ENCODE data around the gene ARHGAP8.
"Not testable (repeated sequence)": the region's sequence is repeated elsewhere in the genome, so short reads cannot be mapped to it uniquely, and the experiment has no call there.

Gene ARHGAP8

DNA sequence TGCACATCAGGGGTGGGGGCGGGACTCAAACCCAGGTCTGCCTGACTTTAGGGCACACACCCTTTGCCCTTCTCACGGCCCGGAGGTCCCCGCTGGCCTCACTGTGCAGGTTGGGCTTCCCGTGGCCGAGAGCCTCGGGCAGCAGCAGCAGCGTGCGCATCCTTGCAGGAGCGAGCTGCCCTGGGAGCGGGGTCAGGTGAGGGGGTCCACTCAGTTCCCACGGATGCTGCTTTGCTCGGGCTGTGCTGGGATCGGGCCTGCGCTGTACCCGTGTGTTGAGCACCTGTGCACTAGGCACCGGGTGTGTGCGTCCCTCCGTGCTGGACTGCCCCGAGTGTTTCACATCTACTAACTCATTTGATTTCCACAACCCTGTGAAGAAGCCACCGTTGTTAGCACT, 25.2 kb upstream of the ARHGAP8 start:
- DNase-seq = no peak

DNA sequence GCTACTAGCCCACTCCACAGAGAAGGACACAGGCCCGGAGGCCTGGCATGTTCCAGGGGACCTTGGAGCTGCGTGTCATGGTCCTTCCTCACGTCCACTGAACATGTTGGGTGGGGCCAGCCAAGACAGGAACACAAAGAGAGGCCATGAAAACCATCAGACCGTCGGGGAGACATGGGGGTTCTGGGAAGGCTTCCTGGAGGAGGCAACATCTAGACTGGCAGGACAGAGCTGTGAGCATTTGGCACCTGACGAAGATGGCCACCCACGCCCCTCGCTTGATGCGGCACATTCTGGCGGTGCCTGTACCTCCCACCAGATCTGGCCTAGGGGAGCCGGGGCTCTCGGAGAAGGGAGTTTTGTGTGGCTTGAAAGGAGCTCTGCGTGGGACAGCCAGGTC, 24.7 kb upstream of the ARHGAP8 start:
- no peak for DNase-seq

DNA sequence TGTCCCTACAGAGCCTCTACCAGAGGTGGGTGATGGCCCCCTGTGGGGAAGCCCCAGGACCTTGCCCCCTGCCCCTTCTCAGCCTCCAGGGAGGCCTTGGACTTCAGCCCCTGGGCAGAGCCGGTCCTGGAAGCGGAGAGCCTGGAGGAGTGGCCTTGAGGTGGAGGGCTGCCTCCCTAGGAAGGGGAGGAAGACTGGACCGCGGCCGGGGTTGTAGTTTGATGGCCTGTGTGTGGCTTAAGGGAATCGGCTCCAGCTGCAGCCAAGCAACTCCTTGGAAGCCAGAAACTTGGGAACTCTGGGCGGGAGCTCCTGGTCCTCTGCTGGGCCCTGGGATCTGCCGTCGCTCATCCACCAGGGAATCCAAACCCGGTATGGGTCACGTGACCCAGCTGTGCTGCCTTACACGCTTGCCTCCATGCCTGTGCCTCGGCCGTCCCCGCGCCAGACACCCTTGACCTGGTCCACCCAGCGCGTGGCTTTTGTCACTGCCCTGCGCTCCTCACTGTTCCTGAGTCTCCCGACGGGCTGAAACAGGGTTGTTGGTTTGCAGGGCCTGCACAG, 23.5 kb upstream of the ARHGAP8 start:
- DNase-seq = no peak

DNA sequence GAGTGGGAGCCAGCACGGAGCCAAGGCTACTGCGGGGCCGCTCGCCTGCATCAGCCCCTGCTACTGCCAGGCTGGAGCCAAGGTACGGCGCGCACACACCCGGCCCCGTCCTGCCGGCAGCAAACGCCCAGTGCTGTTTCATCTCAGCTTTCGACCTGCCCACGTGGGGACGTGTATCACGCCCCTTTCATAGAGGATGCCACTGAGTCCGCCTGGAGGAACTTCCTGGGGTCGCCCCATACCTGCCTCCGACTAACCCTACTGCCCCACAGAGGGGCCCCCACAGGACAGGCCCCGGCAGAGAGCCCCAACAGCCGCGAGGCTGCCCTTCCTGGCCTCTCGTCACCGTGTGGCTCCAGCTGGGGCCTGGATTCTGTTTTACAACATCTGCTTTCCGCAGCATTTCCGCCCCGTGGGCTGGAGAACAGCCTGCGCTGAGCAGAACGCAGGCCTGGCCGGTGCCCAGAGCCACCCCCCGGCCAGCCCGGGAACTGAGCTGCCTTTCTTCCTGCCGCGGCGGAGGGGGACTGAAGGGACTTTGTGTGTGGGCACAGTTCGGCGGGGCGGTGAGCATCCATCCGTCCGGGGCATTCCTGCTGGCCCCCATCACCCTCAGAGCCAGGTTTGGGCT, 22.9 kb upstream of the ARHGAP8 start:
- no peak for DNase-seq

DNA sequence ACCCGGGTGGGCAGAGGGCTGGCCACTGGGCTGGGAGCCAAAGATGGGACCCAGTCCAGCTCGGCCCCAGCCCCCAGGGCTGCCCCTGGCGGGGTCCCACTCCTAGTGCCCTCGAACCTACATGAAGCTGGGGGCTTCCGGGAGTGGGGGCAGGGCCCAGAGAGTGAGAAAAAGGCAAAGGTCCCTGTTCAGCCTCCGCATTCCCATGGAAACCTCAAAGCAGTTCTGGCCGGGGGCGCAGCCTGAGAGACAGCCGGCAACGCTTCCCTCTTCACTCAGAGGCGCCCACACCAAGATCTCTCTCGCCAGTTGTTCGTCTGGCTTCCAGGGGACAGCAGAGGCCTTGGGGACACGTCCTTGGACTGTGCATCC, 22.4 kb upstream of the ARHGAP8 start:
- no peak for DNase-seq

DNA sequence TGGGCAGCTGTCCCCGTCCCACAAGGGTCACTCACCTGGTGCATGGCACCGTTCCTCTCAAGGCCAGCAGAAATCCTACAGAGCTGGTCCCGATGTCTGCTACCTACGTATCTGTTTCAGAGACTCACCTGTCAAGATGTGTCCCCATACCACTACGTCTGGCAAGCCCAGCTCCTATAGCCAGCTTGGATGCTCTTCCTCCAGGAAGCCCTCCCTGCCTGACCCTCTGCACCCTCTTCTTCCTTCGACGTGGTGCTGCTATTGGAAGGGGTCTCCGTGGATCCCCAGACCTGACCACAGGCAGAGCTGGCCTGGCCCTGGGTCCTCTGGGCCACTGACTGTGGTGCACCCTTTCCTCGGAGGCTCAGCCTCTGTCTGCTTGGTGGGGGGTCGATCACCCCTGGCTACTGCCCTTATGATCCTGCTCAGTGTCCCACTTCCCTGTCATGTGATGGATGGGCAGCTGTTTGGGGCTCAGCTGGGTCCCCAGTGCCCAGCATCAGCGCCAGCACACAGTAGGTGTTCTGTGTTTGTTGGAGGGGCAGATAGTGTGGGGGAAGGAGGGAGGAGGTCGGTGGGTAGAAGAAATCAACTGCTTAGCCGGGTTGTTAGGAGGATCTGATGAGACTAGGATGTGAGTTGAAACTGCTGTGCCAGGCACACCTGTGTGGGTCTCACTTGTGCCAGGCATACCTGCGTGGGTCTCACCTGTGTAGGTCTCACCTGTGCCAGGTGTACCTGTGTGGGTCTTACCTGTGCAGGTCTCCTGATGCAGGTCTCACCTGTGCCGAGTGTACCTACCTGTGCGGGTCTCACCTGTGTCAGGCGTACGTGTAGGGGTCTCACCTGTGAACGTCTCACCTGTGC, 21.7 kb upstream of the ARHGAP8 start:
- no peak for DNase-seq

DNA sequence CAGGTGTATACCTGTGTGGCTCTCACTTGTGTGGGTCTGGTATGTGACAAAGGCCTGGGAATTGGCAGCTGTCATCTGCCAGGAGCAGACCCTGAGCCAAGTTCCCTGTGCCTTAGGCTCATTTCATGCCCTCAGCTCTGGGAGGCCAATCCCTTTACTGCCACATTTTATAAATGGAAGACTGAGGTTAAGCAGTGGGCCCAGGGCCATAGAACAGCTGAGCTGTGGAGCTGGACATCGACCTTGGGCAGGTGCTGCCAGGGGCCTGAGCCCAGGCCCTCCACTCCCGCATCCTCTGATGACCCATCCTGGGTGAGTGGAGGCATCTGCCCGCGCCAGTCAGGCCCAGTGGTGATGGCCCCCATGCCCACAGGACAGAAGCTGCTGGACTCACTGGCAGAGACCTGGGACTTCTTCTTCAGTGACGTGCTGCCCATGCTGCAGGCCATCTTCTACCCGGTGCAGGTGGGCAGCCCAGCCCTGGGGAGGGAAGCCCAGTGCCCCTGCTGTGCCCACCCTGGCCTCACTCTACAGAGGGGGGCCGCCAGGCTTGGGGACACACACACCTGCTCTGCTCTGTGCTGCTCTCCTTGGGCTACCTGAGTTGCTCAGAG, 20.9 kb upstream of the ARHGAP8 start:
- no peak for DNase-seq

DNA sequence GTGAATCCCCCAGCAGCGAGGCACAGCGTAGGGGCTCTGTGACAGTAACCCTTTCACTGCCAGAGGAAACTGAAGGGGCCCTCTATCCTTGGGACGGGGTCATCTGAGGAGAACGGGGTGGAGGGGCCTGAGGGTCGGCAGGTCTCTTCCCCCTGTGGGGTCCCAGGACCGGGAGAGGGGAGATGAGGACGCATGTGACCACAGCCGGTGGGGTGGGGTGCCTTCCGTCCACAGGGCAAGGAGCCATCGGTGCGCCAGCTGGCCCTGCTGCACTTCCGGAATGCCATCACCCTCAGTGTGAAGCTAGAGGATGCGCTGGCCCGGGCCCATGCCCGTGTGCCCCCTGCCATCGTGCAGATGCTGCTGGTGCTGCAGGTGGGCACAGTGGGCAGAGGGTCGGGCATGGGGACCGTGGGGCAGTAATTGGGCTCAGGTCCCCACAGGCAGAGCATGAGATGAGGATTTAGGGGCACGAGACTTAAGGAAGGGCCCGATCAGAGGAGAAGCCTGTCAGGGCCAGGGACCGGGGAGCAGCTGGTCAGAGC, 20.3 kb upstream of the ARHGAP8 start:
- DNase-seq = no peak

DNA sequence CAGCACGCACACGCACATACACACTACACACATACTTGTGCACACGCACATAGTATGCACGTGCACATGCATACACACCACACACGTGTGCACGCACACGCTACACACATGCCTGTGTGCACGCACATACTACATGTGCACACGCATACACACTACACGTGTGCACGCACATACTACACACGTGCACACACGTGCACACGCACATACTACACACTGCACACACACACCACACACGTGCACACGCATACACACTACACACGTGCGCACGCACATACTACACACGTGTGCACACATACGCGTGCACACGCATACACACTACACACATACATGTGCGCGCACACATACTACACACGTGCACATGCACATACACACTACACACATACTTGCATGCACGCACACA, 19.7 kb upstream of the ARHGAP8 start:
- DNase-seq = no peak

DNA sequence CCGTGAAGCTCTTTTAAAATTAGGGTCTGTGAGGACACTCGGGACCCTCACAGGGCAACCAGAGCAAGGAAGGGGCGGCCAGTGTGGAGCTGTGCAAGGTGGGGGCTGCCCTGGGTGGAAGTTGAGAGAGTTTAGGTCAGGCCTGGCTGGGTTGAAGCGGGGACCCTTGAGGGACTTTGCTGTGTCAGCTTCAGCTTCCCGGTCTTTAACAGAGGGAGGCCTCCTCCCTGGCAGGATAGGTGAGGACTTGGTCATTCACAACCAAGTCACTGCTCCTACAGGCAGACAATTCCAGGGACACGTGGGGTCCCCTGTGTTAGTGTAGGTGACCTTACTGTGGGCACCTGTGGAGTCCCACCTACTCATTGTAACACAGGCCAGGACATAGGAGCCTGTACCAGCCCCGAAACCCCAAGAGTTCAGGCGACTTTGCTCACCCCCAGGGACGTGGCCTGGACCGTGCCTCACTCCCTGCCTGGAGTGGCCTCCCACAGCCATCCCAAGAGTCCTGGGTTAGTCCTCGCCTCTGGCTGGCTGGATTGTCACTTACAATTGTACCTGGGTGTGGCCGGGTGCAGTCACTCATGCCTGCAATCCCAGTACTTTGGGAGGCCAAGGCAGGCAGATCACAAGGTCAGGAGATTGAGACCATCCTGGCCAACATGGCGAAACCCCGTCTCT, 18.8 kb upstream of the ARHGAP8 start:
- DNase-seq = no peak

DNA sequence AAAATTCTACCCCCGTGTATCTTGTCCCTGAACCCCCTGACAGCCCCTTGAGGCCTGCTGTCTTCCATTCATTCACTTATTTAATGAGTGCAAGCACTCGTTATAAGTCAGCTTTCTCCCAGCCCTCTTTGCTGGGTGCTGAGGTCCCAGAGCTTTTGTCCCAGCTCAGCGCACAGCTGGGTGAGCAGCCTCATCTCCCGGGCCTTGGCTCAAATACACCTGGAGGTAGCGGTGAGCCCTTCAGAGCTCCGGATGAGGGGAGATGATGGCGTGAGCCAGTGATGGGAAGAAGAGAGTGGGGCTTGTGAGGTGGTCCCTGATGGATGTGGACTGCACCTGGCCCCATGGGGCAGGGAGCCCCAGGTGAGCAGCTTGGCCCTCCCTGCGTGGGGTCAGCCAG, 18.1 kb upstream of the ARHGAP8 start:
- no peak for DNase-seq

DNA sequence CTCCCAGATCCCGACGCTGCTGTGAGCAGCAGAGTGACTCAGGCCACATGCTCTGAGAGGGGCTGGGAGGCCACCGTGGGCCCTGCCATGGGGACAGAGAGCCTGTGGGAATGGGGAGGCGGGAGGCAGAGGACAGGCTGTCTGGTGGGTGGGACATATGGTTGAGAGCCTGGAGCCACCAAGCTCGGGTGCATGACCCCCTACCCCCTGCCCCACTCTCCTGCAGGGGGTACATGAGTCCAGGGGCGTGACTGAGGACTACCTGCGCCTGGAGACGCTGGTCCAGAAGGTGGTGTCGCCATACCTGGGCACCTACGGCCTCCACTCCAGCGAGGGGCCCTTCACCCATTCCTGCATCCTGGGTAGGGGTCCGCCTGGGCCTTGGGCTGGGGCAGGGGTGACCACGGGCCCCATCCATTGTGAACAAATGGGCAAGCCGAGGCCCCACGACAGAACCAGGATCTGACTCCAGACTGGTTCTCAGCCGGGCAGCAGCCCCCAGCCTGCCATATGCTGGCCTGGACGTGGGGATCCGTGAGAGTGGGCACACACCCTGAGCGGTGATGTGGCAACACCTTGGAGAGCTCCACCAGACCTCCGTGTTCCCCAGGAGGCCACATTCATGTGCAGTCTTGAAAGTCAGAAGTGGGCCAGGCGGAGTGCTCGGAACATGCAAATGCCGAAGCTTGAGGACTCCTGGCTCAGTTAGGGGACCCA, 17.4 kb upstream of the ARHGAP8 start:
- DNase-seq = no peak

DNA sequence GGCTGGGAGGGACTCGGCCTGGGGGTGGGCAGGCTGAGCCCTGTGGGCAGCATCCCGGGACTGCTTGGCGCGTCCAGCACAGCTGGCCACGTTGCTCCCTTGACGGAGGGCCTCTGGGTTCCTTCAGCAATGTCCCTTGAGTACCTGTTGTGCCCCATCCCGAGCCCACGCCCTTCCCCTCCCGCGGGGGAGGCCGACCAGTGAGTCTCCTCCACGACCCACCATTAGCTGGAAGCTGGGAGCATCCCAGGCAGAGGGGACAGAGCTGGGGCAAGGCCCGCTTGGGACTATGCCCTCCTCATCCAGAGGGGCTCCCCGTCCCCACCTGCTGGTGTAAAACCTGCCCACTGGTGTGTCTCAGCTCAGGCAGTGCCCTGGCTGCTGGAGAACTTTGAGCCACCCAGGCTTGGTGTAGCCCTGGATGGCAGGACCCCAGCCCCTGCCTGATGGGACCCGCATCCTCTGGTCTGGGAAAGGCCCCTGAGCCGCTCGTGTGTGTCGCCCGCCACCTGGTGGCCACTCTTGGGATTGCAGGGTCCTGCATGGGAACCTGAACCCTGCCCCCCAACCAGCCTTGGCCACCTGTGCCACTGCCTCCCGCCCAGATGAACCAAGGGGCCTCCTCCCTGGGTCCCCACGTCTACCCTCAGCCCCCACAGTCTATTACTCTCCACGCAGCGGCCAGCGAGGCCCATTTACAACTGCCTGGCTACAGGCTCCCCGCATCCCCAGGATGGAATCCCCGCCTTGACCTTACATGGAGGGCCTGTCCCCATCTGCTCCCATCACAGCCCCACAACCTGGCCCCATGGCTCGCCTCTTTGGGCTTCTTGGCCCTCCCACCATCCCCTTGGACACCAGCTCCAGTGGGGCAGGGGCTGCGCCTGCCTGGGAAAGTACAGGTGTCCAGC, 16.6 kb upstream of the ARHGAP8 start:
- peak; percentile 83 for DNase-seq

DNA sequence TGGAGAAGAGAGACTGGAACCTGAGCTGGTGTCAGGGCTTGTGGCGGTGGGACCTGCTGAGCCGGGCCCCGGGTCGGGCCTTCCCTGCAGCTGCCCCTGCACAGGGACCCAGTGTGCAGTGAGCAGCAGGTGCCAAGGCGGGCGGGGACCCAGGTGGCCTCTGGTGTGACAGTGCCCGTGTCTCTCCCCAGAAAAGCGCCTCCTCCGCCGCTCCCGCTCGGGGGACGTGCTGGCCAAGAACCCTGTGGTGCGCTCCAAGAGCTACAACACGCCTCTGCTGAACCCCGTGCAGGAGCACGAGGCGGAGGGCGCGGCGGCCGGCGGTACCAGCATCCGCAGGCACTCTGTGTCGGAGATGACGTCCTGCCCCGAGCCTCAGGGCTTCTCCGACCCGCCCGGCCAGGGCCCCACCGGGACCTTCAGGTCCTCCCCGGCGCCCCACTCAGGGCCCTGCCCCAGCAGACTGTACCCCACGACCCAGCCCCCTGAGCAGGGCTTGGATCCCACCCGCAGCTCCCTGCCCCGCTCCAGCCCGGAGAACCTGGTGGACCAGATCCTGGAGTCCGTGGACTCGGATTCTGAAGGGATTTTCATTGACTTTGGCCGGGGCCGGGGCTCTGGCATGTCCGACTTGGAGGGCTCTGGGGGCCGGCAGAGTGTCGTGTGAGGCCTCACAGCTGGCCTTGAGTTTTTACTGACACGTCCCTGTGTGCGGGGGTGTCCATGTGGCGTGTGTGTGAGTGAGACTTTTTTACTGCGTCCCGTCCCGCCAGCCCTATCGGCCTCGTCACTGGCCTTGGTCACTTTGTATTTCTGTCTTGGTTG, 15.6 kb upstream of the ARHGAP8 start:
- DNase-seq = no peak

DNA sequence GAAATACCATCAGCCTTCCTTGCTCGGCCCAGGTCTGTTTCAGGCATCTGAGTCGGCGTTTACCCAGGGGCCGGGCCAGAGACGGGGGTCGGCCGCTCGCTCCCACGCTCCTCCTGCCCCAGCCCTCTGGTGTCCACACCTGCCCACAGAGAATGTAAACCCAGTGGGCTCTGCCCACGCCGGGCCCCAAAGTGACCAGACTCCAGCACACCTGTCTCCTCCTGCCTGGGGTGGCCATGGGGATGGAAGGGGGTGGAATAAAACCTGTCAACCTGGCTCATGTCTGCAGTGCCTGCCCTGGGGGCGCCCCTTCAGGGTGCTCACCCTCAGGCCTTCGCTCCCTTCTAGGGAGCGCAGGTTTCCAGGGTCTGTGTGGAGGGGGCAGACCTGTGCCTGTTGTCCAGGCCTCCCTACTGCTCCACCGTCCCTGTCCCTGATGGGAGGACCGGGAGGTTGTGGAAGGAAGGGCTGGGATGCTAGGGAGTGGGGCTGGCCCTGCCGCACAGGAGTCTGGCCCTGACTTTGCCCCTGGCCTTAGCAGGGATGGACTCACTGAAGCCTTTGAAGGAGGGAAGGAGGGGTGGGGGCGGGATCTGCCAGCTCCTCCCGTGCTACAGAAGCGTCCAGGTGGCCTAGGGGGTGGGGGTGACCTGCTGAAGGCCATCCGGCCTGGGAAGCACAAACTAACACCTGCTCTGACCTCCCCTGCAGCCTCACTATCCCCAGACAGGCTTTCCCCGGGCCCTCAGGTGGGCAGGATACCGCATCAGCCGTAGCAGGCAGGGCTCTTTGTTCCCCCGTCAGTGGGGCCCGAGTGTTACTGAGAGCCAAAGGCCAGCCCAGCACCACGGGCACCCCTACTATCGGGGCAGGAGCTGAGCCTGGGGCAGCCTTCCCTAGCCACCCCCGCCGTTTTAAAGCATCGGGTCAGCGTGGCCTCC, 14.7 kb upstream of the ARHGAP8 start:
- DNase-seq = no peak

DNA sequence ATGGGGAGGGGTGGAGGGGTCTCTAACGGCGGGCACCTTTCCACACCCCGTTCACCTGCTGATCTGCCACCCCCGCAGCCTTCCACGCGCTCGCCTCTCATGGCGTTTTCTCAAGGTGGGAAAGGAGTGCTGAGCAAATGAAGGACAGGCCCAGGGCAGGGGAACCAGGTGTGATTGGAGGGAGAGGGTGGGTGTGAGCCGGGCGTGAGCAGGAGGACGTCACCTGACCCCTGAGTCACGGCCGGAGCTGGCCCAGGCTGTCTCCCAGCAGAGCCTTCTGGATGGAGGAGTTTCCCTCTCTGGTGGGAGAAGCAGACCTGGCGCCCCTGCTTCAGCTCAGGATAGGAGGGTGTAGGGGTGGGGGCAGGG, 14.0 kb upstream of the ARHGAP8 start:
- no peak for DNase-seq

DNA sequence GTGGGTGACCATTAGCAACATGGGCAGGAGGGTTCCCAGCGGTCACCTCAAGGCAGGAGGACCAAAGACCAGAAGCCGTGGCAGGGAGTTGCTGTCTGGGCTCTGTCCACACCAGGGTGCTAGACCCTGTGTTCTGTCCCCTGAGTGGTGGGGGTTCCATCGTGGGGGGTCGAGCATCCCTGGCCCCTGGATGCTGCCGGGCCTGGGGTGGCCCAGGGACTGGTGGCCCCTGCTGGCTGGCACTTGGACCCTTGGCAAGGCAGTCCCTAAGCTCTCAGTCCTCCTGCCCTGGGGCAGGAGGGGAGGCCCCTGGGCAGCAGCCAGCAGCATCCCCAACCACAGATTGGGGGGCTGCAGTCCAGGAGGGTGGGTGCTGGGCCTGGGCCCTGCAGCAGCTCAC, 13.4 kb upstream of the ARHGAP8 start:
- DNase-seq = no peak

DNA sequence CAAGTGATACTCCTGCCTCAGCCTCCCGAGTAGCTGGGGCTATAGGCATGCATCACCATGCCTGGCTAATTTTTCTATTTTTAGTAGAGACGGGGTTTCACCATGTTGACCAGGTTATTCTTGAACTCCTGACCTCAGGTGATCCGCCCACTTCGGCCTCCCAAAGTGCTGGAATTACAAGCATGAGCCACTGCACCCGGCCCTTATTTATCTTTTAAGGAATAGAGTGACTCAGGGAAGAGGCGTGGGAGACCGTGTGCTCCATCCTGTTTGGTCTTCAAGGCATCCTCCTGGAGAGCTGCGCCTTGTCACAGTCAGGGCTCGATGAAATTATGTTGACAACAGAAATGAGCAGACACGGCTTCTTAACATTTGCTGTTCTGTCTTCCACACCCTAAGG, 12.7 kb upstream of the ARHGAP8 start:
- not testable (repeated sequence) for DNase-seq

DNA sequence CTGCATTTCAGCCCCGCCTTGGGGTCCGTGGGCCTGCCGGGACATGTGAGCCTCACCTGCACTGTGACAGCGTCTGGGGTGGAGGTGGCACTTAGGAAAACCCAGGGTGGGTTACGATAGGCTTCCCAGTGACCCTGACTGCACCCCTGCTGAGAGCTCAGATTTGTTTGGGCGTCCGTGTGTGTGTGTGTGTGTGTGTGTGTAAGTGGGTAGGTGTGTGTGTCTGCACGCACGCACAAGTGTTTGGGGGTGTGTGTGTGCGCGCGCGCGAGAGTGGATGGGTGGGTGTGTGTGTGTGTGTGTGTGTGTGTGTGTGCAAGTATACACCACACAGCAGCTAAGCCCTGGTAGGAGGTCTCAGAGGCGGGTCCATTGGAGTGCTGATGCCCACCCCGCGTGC, 12.1 kb upstream of the ARHGAP8 start:
- DNase-seq = no peak

All from effector CD4-positive, alpha-beta T cell (primary cell).